ENCODE results near the gene PPP1R27.

The PPP1R27 gene

GRCh38 chr17:81819708-81820107 is 15.1 kb downstream of the PPP1R27 start:
- DNase-seq = no peak

- DNase-seq = no peak
Measured at GRCh38 chr17:81817758-81818147, 17.1 kb downstream of the PPP1R27 start.

GRCh38 chr17:81815646-81815986 is 19.2 kb downstream of the PPP1R27 start:
- no peak for DNase-seq

- peak; percentile 46 for DNase-seq
Measured at GRCh38 chr17:81814748-81815645, 19.9 kb downstream of the PPP1R27 start.

GRCh38 chr17:81813861-81814683 is 20.8 kb downstream of the PPP1R27 start:
- no peak for DNase-seq

GRCh38 chr17:81813371-81813684 is 21.5 kb downstream of the PPP1R27 start:
- no peak for DNase-seq

GRCh38 chr17:81812571-81813370 is 22.1 kb downstream of the PPP1R27 start:
- no peak for DNase-seq

- DNase-seq = no peak
Measured at GRCh38 chr17:81811705-81812570, 22.9 kb downstream of the PPP1R27 start.

- no peak for DNase-seq
Measured at GRCh38 chr17:81810892-81811704, 23.8 kb downstream of the PPP1R27 start.

GRCh38 chr17:81810476-81810875 is 24.4 kb downstream of the PPP1R27 start:
- DNase-seq = no peak

GRCh38 chr17:81809556-81809998 is 25.3 kb downstream of the PPP1R27 start:
- DNase-seq = no peak

- no peak for DNase-seq
Measured at GRCh38 chr17:81808778-81809555, 25.9 kb downstream of the PPP1R27 start.

GRCh38 chr17:81807839-81808238 is 27.0 kb downstream of the PPP1R27 start:
- no peak for DNase-seq

- DNase-seq = no peak
Measured at GRCh38 chr17:81807210-81807719, 27.6 kb downstream of the PPP1R27 start.

- DNase-seq = no peak
Measured at GRCh38 chr17:81806461-81807209, 28.2 kb downstream of the PPP1R27 start.

- DNase-seq = no peak
Measured at GRCh38 chr17:81805707-81806460, 29.0 kb downstream of the PPP1R27 start.

- DNase-seq = no peak
Measured at GRCh38 chr17:81804559-81805399, 30.1 kb downstream of the PPP1R27 start.

Data from NCI-H2081 treated with DMSO at 0.1 percent for 48 hours (cell line).